Measurements from ENCODE around the gene ARL8B.

Gene ARL8B

GRCh38 chr3:5217824-5218595 is 95.9 kb downstream of the ARL8B start:
- FAIRE-seq = no peak

DNA sequence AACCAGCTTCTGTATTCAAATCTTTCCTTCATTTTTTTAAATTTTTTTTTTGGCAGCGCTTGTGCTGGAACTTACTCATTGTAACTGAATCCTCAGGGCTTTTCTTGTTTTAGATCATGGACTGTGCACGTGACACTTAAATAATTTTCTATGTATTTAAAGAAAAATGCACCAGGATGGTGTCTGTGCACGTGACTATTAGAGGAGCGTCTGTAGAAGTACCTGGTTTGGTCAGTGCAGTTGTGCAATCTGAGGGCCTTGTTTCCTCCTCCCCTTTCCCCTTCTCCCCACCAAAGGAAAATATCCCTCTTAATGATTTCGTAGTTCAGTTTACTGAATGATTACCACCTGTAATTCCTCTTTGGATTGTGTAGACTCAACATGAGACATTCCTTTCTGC is 96.7 kb downstream of the ARL8B start:
- no peak for FAIRE-seq

DNA sequence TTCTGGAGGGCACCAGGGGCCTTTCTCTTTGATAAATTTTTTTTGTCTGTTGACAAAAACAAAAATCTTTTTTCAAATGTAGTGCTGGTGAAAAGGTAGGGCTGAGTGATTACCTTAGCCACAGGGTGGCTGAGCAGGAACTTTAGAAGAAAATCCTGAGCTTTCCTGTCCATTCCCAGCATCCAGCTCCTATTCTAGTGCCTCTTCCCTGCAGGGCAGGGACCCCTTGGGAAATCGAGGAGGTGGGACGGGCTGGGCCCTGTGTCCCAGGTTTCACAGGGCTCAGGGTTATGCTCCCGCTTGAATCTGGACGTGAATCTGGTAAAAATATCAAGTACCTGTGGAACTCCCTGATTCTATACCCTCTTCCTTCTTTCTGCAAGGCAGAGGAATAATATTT is 97.1 kb downstream of the ARL8B start:
- no peak for FAIRE-seq

DNA sequence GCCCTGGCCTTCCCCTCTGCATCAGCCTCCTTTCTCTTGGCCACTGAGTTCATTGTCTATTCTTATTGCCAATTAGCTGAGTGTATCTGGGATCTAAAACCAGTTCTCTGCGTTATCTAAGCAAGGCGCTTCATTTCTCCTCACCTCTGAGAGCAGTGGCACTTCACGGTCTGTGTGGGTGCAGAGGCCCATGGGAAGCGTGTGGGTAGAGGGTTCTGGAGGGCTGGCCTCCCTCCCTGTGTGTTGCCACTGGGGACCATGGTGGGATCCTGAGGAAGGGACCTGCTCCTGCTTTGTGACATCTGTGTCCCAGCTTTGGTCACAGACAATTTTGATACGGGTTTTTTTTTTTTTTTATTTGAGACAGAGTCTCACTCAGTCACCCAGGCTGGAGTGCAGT is 98.1 kb downstream of the ARL8B start:
- FAIRE-seq = no peak

DNA sequence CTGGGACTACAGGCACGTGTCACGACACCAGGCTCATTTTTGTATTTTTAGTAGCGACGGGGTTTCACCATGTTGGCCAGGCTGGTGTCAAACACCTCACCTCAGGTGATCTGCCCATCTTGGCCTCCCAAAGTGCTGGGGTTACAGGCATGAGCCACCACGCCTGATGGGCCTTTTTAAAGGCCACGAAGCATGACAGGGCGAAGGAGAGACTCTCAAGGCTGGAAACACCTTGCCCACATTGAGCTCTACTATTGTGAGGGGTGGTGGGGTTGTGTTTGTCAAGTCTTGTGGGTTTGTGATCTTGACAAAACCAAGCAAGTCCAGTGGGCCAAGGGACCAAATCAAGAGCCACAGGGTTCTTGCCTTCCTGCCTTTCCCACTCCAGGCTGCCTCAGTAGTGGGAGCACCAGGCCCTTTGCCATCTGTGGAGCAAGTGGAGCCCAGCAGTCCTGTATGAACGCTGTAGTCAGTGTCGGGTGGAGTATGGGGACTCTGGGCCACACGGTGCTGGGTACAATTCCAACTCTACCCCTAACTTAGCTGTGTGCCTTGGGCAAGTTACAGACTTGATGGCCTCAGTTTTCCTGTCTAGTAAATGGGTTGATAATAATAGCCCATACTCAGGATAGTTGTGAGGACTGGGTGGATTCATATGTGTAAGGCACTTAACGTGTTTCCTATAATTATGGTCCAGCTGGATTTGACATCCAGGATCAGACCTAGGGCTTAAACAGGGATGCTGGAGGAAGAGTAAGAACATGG is 98.8 kb downstream of the ARL8B start:
- FAIRE-seq = no peak

GRCh38 chr3:5221701-5222100 is 99.6 kb downstream of the ARL8B start:
- no peak for FAIRE-seq

DNA sequence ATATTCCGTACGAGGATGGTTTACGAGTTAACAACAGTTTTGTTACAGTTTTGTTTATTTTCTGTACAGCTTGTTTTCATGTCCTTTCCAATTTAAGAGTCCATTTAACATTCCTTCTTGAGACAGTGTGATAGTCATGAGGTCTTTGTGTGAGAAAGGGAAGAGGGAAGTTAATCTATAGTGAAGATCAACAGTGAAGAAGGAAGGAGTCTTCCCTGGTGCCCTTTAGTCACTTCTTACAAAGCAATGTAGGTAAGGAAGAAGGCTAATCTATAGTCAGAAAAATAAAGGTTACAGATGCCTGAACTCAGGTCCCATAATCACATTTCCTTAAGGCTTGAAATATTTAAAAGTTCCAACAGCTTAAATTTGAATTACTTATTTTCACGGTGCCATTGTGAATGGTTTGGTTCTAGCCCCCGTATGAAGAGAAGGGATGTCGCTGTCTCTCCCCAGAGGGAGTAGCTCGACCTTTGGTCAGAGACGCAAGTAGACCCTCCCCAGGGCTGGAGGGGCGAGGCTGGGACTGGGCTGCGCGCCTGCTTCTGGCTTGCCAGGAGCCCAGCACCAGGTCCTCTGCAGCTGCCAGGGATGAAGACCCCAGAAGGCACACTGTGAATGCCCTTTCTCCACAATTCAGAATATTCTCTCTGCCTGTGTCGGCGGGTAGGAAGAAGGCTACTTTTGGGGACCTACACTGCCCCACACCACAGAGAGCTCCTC is 100.4 kb downstream of the ARL8B start:
- FAIRE-seq = no peak

DNA sequence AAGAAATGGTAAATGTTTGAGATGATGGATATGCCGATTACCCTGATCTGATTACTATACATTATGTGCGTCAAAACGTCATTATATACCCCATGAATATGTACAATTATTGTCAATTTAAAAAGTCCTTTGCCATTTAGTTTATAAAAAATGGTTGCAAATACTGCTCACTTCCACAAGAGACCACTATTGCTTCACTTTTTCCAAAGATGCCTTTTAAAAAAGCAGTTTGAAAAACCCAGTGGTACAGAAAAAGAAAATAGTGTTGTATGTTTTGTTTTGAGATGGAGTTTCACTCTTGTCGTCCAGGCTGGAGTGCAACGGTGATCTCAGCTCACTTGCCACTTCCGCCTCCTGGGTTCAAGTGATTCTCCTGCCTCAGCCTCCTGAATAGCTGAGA is 104.7 kb downstream of the ARL8B start:
- peak; percentile 74 for FAIRE-seq

DNA sequence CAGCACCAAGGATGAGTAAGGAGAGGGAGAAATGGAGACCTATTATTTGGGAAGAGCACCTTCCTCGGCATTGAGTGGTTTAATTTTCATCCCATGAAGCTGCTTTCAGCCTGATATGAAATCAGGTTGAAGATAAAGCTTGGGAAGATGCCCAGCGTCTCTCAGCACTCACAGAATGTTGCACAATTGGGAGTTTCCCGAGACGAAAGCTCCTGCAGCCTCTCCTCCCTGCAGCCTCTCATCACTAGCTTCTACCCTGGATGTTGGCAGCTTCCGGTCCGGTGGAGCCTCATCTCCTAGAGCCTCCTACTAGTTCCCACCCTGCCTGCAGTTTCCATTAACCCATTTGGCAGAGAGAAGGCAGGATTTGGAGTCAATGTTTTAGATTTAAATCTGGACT is 105.7 kb downstream of the ARL8B start:
- no peak for FAIRE-seq

DNA sequence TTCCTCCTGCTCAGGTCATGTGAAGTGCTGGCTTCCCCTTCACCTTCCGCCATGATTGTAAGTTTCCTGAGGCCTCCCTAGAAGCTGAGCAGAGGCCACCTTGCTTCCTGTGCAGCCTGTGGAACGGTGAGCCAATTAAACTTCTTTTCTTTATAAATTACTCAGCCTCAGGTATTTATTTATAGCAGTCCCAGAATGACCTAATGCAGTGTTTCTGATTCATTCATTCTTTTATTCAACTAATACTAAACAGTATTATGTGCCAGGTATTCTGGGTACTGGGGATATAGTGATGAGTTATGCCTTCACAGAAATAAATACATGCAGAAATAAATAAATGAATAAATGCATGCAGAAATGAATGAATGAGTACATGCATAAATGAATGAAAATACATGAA is 107.3 kb downstream of the ARL8B start:
- no peak for FAIRE-seq
